AG09309 (cell line): Measurements from ENCODE around the gene CCDC85B.

Source experiments
- DNase-seq: peaks from one replicate; pipeline ENCODE4 v3.0.0-alpha.2; 2010; ENCODE audit warnings: low read depth
- H3K4me3 ChIP-seq: 2 replicates; pipeline ENCODE4 v1.5.1; 2011; ENCODE audit warnings: mild to moderate bottlenecking, low read depth, low read length, moderate library complexity; ENCODE audit not compliant: control insufficient read depth
- CTCF ChIP-seq: IDR thresholded peaks from 2 replicates; pipeline ENCODE4 v1.5.1; 2011; ENCODE audit warnings: mild to moderate bottlenecking, low read depth, low read length, inconsistent platforms; ENCODE audit not compliant: insufficient read depth, control insufficient read depth; ENCODE audit errors: missing control alignments

Gene CCDC85B

DNA sequence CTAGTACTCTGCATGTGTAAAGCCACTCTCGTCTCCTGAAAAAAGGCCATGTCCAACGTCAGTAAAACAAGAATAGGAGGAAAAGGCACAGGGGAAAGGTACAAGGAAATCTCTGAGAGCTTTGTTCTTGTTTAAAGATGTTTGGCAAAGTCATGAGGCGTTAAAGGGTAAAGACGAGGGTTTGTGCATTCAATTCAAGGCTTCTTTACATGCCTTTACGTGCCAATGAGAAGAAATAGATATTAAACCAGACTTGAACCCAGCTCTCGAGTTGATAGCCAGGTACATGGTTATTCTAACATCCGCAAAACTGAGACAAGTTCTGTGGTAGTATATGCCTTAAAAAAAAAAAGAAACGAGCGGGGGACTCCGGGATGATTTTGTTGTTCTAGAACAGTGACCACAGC, 31.8 kb upstream of the CCDC85B start:
- DNase-seq: no peak
- TF ChIP-seq CTCF: no peak
- H3K4me3 ChIP-seq: peak overlapping the region; percentile 84

DNA sequence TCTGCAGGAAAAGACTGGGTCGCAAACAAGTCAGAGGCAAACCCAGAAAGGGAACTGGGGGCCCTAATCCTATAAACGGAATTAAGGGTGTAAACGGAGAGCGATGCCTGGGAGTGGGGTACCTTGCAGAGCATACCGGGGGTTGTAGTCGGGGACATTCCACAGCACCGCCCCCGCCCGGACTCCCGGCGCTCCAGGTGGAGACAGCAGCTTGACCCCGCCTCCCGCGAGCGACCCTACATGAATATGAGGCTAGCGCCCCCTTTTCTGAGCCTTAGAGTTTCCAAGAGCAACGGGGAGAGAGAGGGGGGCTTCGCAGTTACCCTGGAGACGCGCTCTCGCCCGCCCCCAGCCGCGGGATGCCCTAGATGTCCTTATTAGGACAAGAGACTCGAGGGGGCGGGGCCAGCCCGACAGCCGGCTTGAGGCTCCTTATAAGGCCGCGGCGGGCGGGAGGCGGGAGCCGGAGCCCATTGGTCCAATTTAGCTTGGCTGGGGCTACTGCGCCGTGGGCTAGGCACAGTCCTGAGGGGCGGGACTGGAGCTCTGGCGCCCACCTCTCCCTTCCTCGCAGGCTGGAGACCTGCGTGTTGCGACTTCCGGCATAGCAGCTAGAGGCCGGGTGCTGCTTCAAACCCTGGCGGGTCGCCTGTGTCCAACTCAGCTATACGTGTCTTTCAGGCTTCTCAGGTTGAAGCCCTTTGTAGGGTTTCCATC, 31.2 kb upstream of the CCDC85B start:
- DNase-seq: peak; percentile 83
- no peak for TF ChIP-seq CTCF
- peak overlapping the region; percentile 84 for H3K4me3 ChIP-seq

GRCh38 chr11:65859812-65860277, 30.6 kb upstream of the CCDC85B start:
- TF ChIP-seq CTCF: no peak
- no peak for DNase-seq
- H3K4me3 ChIP-seq: peak overlapping the region; percentile 84

DNA sequence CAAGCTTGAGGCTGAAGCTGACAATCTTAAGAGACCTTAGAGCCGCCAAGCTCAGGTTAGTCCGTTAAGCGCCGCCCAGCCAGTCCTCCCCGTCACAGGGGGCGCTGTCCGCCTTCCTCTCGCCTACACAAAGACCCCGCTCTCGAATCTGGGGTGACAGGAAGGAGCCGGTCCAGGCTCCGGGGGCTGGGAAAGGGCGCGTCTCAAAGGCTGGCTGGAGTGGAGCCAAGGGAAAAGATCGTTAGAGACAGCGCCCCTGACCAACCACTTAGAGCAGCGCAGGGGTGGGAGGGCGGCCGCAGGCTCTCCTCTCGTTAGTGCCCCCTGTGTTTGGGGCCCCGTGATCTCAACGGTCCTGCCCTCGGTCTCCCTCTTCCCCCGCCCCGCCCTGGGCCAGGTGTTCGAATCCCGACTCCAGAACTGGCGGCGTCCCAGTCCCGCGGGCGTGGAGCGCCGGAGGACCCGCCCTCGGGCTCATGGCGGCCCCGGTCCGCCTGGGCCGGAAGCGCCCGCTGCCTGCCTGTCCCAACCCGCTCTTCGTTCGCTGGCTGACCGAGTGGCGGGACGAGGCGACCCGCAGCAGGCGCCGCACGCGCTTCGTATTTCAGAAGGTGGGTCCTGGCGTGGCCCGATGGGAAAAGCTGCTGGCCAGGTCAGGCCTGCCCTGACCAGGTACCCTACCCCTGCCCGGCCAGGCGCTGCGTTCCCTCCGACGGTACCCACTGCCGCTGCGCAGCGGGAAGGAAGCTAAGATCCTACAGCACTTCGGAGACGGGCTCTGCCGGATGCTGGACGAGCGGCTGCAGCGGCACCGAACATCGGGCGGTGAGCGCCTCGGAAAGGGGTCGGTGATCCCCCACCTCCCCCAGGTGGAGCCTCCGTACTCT, 30.0 kb upstream of the CCDC85B start, which contains the start of gene MUS81:
MUS81 (plus strand) TSS at position 156 of the 887 bp plus-strand sequence; CDS start at position 477, 321 bp downstream.
- DNase-seq: peak; percentile 88
- TF ChIP-seq CTCF: peak; percentile 92
- peak within 1 kb of the TSS; percentile 84 for H3K4me3 ChIP-seq

- peak overlapping the region; percentile 84 for H3K4me3 ChIP-seq
- DNase-seq: no peak
Measured at GRCh38 chr11:65861165-65861505, 29.3 kb upstream of the CCDC85B start.

More at GRCh38 chr11:65861165-65861505, 29.3 kb upstream of the CCDC85B start:
- no peak for TF ChIP-seq CTCF
